Measurements from ENCODE around the gene BCKDK.

Gene BCKDK

GRCh38 chr16:31085873-31086628 is 22.1 kb upstream of the BCKDK start:
- Histone ChIP-seq H3K27ac (ENCODE audit: insufficient read depth, low read length, poor library complexity, severe bottlenecking) (no peak overlapping the region), H3K36me3 (ENCODE audit: control insufficient read depth, insufficient read depth, low read length) (peaks cover 28% of the 10 kb centered on the region), H3K4me3 (ENCODE audit: insufficient read depth, low read depth, low read length, poor library complexity, severe bottlenecking) (no peak overlapping the region), H3K9me3 (ENCODE audit: control insufficient read depth, low read length) (no peaks in the 10 kb centered on the region), H3K27me3 (replicated peaks; ENCODE audit: control insufficient read depth, insufficient read depth, low read length, poor library complexity, severe bottlenecking) (no peaks in the 10 kb centered on the region), H3K4me1 (ENCODE audit: control insufficient read depth, insufficient read depth, low read length, poor library complexity, severe bottlenecking) (no peaks in the 10 kb centered on the region)
- no peak for DNase-seq

- no peak overlapping the region for H3K27ac ChIP-seq (ENCODE audit: insufficient read depth, low read length, poor library complexity, severe bottlenecking)
- no peaks in the 10 kb centered on the region for H3K4me1 ChIP-seq (ENCODE audit: control insufficient read depth, insufficient read depth, low read length, poor library complexity, severe bottlenecking)
- H3K27me3 ChIP-seq (replicated peaks; ENCODE audit: control insufficient read depth, insufficient read depth, low read length, poor library complexity, severe bottlenecking) = no peaks in the 10 kb centered on the region
- no peaks in the 10 kb centered on the region for H3K9me3 ChIP-seq (ENCODE audit: control insufficient read depth, low read length)
- H3K4me3 ChIP-seq (ENCODE audit: insufficient read depth, low read depth, low read length, poor library complexity, severe bottlenecking) = no peak overlapping the region
- H3K36me3 ChIP-seq (ENCODE audit: control insufficient read depth, insufficient read depth, low read length) = peaks cover 29% of the 10 kb centered on the region
- no peak for DNase-seq
Observed at GRCh38 chr16:31086629-31086906, 21.6 kb upstream of the BCKDK start.

GRCh38 chr16:31087481-31087880 is 20.7 kb upstream of the BCKDK start:
- Histone ChIP-seq H3K9me3 (ENCODE audit: control insufficient read depth, low read length) (no peaks in the 10 kb centered on the region), H3K27me3 (replicated peaks; ENCODE audit: control insufficient read depth, insufficient read depth, low read length, poor library complexity, severe bottlenecking) (no peaks in the 10 kb centered on the region), H3K4me3 (ENCODE audit: insufficient read depth, low read depth, low read length, poor library complexity, severe bottlenecking) (no peak overlapping the region), H3K36me3 (ENCODE audit: control insufficient read depth, insufficient read depth, low read length) (peaks cover 25% of the 10 kb centered on the region), H3K27ac (ENCODE audit: insufficient read depth, low read length, poor library complexity, severe bottlenecking) (no peak overlapping the region), H3K4me1 (ENCODE audit: control insufficient read depth, insufficient read depth, low read length, poor library complexity, severe bottlenecking) (no peaks in the 10 kb centered on the region)
- DNase-seq = no peak

GRCh38 chr16:31087971-31088370 is 20.2 kb upstream of the BCKDK start:
- H3K4me1 ChIP-seq (ENCODE audit: control insufficient read depth, insufficient read depth, low read length, poor library complexity, severe bottlenecking) = no peaks in the 10 kb centered on the region
- no peaks in the 10 kb centered on the region for H3K9me3 ChIP-seq (ENCODE audit: control insufficient read depth, low read length)
- no peak overlapping the region for H3K4me3 ChIP-seq (ENCODE audit: insufficient read depth, low read depth, low read length, poor library complexity, severe bottlenecking)
- H3K27ac ChIP-seq (ENCODE audit: insufficient read depth, low read length, poor library complexity, severe bottlenecking) = no peak overlapping the region
- DNase-seq = no peak
- peaks cover 26% of the 10 kb centered on the region for H3K36me3 ChIP-seq (ENCODE audit: control insufficient read depth, insufficient read depth, low read length)
- H3K27me3 ChIP-seq (replicated peaks; ENCODE audit: control insufficient read depth, insufficient read depth, low read length, poor library complexity, severe bottlenecking) = no peaks in the 10 kb centered on the region

- Histone ChIP-seq H3K27ac (ENCODE audit: insufficient read depth, low read length, poor library complexity, severe bottlenecking) (no peak within 1 kb of the TSS), H3K4me3 (ENCODE audit: insufficient read depth, low read depth, low read length, poor library complexity, severe bottlenecking) (no peak within 1 kb of the TSS), H3K4me1 (ENCODE audit: control insufficient read depth, insufficient read depth, low read length, poor library complexity, severe bottlenecking) (peaks cover 4% of the 10 kb centered on the region), H3K9me3 (ENCODE audit: control insufficient read depth, low read length) (no peaks in the 10 kb centered on the region), H3K36me3 (ENCODE audit: control insufficient read depth, insufficient read depth, low read length) (peaks cover 26% of the 10 kb centered on the region), H3K27me3 (replicated peaks; ENCODE audit: control insufficient read depth, insufficient read depth, low read length, poor library complexity, severe bottlenecking) (no peaks in the 10 kb centered on the region)
- no peak for DNase-seq
Observed at GRCh38 chr16:31088459-31089183, 19.6 kb upstream of the BCKDK start, which contains the start of gene PRSS53. Gene PRSS53, minus strand, starts transcription at chr16:31088943. Its CDS starts 134 bp downstream, at chr16:31088809.

- peaks cover 8% of the 10 kb centered on the region for H3K4me1 ChIP-seq (ENCODE audit: control insufficient read depth, insufficient read depth, low read length, poor library complexity, severe bottlenecking)
- no peak for DNase-seq
- H3K36me3 ChIP-seq (ENCODE audit: control insufficient read depth, insufficient read depth, low read length) = peaks cover 22% of the 10 kb centered on the region
- no peaks in the 10 kb centered on the region for H3K27me3 ChIP-seq (replicated peaks; ENCODE audit: control insufficient read depth, insufficient read depth, low read length, poor library complexity, severe bottlenecking)
- no peak overlapping the region for H3K4me3 ChIP-seq (ENCODE audit: insufficient read depth, low read depth, low read length, poor library complexity, severe bottlenecking)
- H3K27ac ChIP-seq (ENCODE audit: insufficient read depth, low read length, poor library complexity, severe bottlenecking) = no peak overlapping the region
- H3K9me3 ChIP-seq (ENCODE audit: control insufficient read depth, low read length) = no peaks in the 10 kb centered on the region
Observed at GRCh38 chr16:31089199-31089598, 19.0 kb upstream of the BCKDK start.

GRCh38 chr16:31090540-31090939 is 17.6 kb upstream of the BCKDK start:
- H3K36me3 ChIP-seq (ENCODE audit: control insufficient read depth, insufficient read depth, low read length) = peaks cover 19% of the 10 kb centered on the region
- no peaks in the 10 kb centered on the region for H3K27me3 ChIP-seq (replicated peaks; ENCODE audit: control insufficient read depth, insufficient read depth, low read length, poor library complexity, severe bottlenecking)
- no peak overlapping the region for H3K27ac ChIP-seq (ENCODE audit: insufficient read depth, low read length, poor library complexity, severe bottlenecking)
- H3K4me1 ChIP-seq (ENCODE audit: control insufficient read depth, insufficient read depth, low read length, poor library complexity, severe bottlenecking) = peaks cover 8% of the 10 kb centered on the region
- H3K9me3 ChIP-seq (ENCODE audit: control insufficient read depth, low read length) = no peaks in the 10 kb centered on the region
- no peak for DNase-seq
- no peak overlapping the region for H3K4me3 ChIP-seq (ENCODE audit: insufficient read depth, low read depth, low read length, poor library complexity, severe bottlenecking)

GRCh38 chr16:31092330-31092729 is 15.9 kb upstream of the BCKDK start:
- Histone ChIP-seq H3K9me3 (ENCODE audit: control insufficient read depth, low read length) (no peaks in the 10 kb centered on the region), H3K36me3 (ENCODE audit: control insufficient read depth, insufficient read depth, low read length) (peaks cover 16% of the 10 kb centered on the region), H3K4me1 (ENCODE audit: control insufficient read depth, insufficient read depth, low read length, poor library complexity, severe bottlenecking) (peaks cover 8% of the 10 kb centered on the region), H3K4me3 (ENCODE audit: insufficient read depth, low read depth, low read length, poor library complexity, severe bottlenecking) (no peak overlapping the region), H3K27me3 (replicated peaks; ENCODE audit: control insufficient read depth, insufficient read depth, low read length, poor library complexity, severe bottlenecking) (no peaks in the 10 kb centered on the region), H3K27ac (ENCODE audit: insufficient read depth, low read length, poor library complexity, severe bottlenecking) (no peak overlapping the region)
- DNase-seq = no peak

- Histone ChIP-seq H3K4me3 (ENCODE audit: insufficient read depth, low read depth, low read length, poor library complexity, severe bottlenecking) (no peak overlapping the region), H3K36me3 (ENCODE audit: control insufficient read depth, insufficient read depth, low read length) (peaks cover 16% of the 10 kb centered on the region), H3K27me3 (replicated peaks; ENCODE audit: control insufficient read depth, insufficient read depth, low read length, poor library complexity, severe bottlenecking) (no peaks in the 10 kb centered on the region), H3K27ac (ENCODE audit: insufficient read depth, low read length, poor library complexity, severe bottlenecking) (no peak overlapping the region), H3K9me3 (ENCODE audit: control insufficient read depth, low read length) (no peaks in the 10 kb centered on the region), H3K4me1 (ENCODE audit: control insufficient read depth, insufficient read depth, low read length, poor library complexity, severe bottlenecking) (peaks cover 8% of the 10 kb centered on the region)
- no peak for DNase-seq
Observed at GRCh38 chr16:31093132-31093703, 15.0 kb upstream of the BCKDK start.

- peak overlapping the region; percentile 77 for H3K27ac ChIP-seq (ENCODE audit: insufficient read depth, low read length, poor library complexity, severe bottlenecking)
- peaks cover 8% of the 10 kb centered on the region for H3K4me1 ChIP-seq (ENCODE audit: control insufficient read depth, insufficient read depth, low read length, poor library complexity, severe bottlenecking)
- no peaks in the 10 kb centered on the region for H3K9me3 ChIP-seq (ENCODE audit: control insufficient read depth, low read length)
- no peaks in the 10 kb centered on the region for H3K27me3 ChIP-seq (replicated peaks; ENCODE audit: control insufficient read depth, insufficient read depth, low read length, poor library complexity, severe bottlenecking)
- H3K36me3 ChIP-seq (ENCODE audit: control insufficient read depth, insufficient read depth, low read length) = peaks cover 16% of the 10 kb centered on the region
- peak overlapping the region; percentile 87 for H3K4me3 ChIP-seq (ENCODE audit: insufficient read depth, low read depth, low read length, poor library complexity, severe bottlenecking)
- no peak for DNase-seq
Observed at GRCh38 chr16:31094088-31094423, 14.1 kb upstream of the BCKDK start.

All from effector memory CD4-positive, alpha-beta T cell (primary cell).